ENCODE data around the gene AK8. TPM values are rescaled to one million over a fixed set of nuclear protein-coding genes. Genes with fewer than 3 reads are reported as not detected.

Gene AK8
- polyA plus RNA-seq, 1 of the 3 experiments (the other 2 are of a cell fraction), result 0.77 TPM

DNA sequence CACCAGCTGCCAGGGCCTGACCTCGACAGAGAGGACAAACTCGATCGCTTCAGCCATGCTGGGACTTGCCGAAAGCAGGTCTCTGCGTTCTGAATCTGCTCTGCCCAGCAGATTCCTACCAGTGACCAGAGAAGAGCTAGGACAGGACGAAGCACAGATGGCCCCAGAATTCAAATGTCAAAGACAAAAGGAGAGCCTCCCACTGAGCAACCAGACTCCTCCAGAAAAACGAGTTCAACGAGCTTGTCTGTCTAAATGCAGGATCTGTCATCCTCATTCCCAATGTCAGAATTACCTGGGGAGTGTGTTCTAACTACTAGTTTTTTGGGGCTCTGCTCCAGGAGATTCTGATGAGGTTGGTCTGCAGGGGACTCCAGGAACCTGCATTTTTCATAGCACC lies 13.4 kb downstream of the AK8 start:
- DNase-seq, result no peak
- CTCF ChIA-PET, result interaction anchor here (0.9 to 1.4 kb wide), 2 partner anchors 15 to 37 kb away, joined by 4 to 5 read pairs; no protein-coding TSS in a partner anchor
- no peak overlapping the region for H2AFZ ChIP-seq (ENCODE audit: low read depth)
- 62% methylated on average over 8 of the region's 8 CpGs for WGBS (ENCODE audit: low lambda C conversion rate)
- no peak overlapping the region for H3K27ac ChIP-seq (ENCODE audit: low read depth in 2 of 2, low read length in 1 of 2)
- no peak overlapping the region for H3K4me3 ChIP-seq (ENCODE audit: low read depth in 2 of 2, low read length in 1 of 2)
- no peaks in the 10 kb centered on the region for H3K36me3 ChIP-seq (replicated peaks in 1 of 2; ENCODE audit: control insufficient read depth in 1 of 2, insufficient read depth in 2 of 2, low read length in 1 of 2)
- H3K4me2 ChIP-seq, result no peak overlapping the region
- H3K9me3 ChIP-seq, result no peaks in the 10 kb centered on the region
- no peaks in the 10 kb centered on the region for H3F3A ChIP-seq (replicated peaks; ENCODE audit: insufficient read depth)
- H3K9ac ChIP-seq, result no peak overlapping the region
- TF ChIP-seq, protein P1, sequence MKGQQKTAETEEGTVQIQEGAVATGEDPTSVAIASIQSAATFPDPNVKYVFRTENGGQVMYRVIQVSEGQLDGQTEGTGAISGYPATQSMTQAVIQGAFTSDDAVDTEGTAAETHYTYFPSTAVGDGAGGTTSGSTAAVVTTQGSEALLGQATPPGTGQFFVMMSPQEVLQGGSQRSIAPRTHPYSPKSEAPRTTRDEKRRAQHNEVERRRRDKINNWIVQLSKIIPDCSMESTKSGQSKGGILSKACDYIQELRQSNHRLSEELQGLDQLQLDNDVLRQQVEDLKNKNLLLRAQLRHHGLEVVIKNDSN (IDR thresholded peaks at IDR 0.05; ENCODE audit: borderline replicate concordance, low read depth), result no peak
- TF ChIP-seq, protein P2, sequence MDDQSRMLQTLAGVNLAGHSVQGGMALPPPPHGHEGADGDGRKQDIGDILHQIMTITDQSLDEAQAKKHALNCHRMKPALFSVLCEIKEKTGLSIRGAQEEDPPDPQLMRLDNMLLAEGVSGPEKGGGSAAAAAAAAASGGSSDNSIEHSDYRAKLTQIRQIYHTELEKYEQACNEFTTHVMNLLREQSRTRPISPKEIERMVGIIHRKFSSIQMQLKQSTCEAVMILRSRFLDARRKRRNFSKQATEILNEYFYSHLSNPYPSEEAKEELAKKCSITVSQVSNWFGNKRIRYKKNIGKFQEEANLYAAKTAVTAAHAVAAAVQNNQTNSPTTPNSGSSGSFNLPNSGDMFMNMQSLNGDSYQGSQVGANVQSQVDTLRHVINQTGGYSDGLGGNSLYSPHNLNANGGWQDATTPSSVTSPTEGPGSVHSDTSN (IDR thresholded peaks at IDR 0.05), result no peak
- no peak for TF ChIP-seq NFIC (IDR thresholded peaks at IDR 0.05; ENCODE audit: borderline replicate concordance)
- TF ChIP-seq SMC3 (IDR thresholded peaks at IDR 0.05; ENCODE audit: low read depth, low read length), result no peak
- TF ChIP-seq RCOR1 (IDR thresholded peaks at IDR 0.05; ENCODE audit: low read length), result no peak
- TF ChIP-seq TCF12 (IDR thresholded peaks at IDR 0.05), result no peak
- no peak for TF ChIP-seq POLR2AphosphoS5 (IDR thresholded peaks at IDR 0.05; ENCODE audit: low read depth, low read length)
- TF ChIP-seq GATA2 (CRISPR knock-in tag; IDR thresholded peaks at IDR 0.05), result no peak
- no peak for TF ChIP-seq FOSL2 (IDR thresholded peaks at IDR 0.05; ENCODE audit: borderline replicate concordance, low read depth)
- no peak for TF ChIP-seq TEAD4 (IDR thresholded peaks at IDR 0.05; ENCODE audit: borderline replicate concordance, insufficient read depth)
- peaks cover 0 to 5% of the 10 kb centered on the region in 2 experiments; a peak in 1 of 4 replicates for H3K4me1 ChIP-seq (ENCODE audit: control insufficient read depth in 1 of 2, insufficient read depth in 2 of 2, low read depth in 1 of 2, low read length in 1 of 2)
- H3K9me2 ChIP-seq, result no peaks in the 10 kb centered on the region
- POLR2A ChIA-PET, result no interaction called here
- no peaks in the 10 kb centered on the region for H3K27me3 ChIP-seq (ENCODE audit: insufficient read depth)
- no peaks in the 10 kb centered on the region for H4K20me1 ChIP-seq (ENCODE audit: insufficient read depth)
- H3K79me2 ChIP-seq (ENCODE audit: insufficient read depth), result no peaks in the 10 kb centered on the region

DNA sequence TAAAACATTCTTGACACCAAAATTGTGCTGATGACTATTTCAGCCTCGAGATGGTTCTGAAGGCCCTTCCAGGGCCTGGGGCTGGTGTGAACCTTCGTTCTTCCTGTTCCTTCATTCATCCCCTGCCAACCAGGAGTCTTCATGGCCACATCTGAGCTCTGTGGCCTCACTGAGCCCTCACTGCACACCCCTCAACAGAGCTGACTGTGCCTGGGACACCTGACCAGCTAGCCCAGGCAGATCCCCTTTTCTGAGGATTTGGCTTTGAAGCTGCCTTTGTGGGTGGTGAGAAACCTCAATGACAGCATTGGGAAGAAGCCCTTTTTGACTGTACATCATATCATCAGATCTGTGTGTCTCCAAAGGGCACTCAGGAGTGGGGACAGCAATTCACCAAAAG lies 13.8 kb downstream of the AK8 start:
- H3K27me3 ChIP-seq (ENCODE audit: insufficient read depth), result no peaks in the 10 kb centered on the region
- no peak for DNase-seq
- no peaks in the 10 kb centered on the region for H3K9me2 ChIP-seq
- no peak for TF ChIP-seq RAD21 (IDR thresholded peaks at IDR 0.05; ENCODE audit: low read length)
- no peak for TF ChIP-seq FOSL2 (IDR thresholded peaks at IDR 0.05; ENCODE audit: borderline replicate concordance, low read depth)
- no peaks in the 10 kb centered on the region for H3K79me2 ChIP-seq (ENCODE audit: insufficient read depth)
- no peaks in the 10 kb centered on the region for H4K20me1 ChIP-seq (ENCODE audit: insufficient read depth)
- no peaks in the 10 kb centered on the region for H3F3A ChIP-seq (replicated peaks; ENCODE audit: insufficient read depth)
- no peaks in the 10 kb centered on the region for H3K36me3 ChIP-seq (replicated peaks in 1 of 2; ENCODE audit: control insufficient read depth in 1 of 2, insufficient read depth in 2 of 2, low read length in 1 of 2)
- H3K9ac ChIP-seq, result no peak overlapping the region
- 9% methylated on average over 2 of the region's 2 CpGs for WGBS (ENCODE audit: low lambda C conversion rate)
- H3K4me1 ChIP-seq (ENCODE audit: control insufficient read depth in 1 of 2, insufficient read depth in 2 of 2, low read depth in 1 of 2, low read length in 1 of 2), result peaks cover 0 to 6% of the 10 kb centered on the region in 2 experiments; a peak in 1 of 4 replicates
- no peak overlapping the region for H3K27ac ChIP-seq (ENCODE audit: low read depth in 2 of 2, low read length in 1 of 2)
- ChIA-PET CTCF (interaction anchor here (0.9 to 1.4 kb wide), 2 partner anchors 15 to 37 kb away, joined by 4 to 5 read pairs; no protein-coding TSS in a partner anchor), POLR2A (no interaction called here)
- H3K9me3 ChIP-seq, result no peaks in the 10 kb centered on the region
- H3K4me3 ChIP-seq (ENCODE audit: low read depth in 2 of 2, low read length in 1 of 2), result no peak overlapping the region
- H2AFZ ChIP-seq (ENCODE audit: low read depth), result no peak overlapping the region
- no peak overlapping the region for H3K4me2 ChIP-seq

DNA sequence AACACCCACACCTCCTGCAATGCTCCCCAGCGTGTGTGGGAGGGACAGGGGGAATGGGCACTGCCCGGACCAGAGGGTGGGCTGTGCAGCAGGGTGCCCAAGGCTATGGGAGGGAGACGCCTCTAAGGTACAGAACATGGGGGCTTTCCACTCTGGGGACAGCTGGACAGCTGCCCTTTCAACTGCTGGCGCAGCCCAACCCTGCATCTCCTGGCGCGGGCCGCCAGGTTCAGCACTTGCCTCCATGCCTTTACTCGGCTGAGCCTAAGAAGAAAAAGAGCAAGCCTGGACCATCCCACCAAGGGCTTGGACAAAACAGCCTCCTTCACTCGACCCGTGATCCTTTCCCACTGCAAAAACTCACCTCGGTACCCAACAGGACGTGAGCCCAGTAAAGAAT lies 15.0 kb downstream of the AK8 start:
- H3K9me3 ChIP-seq, result no peaks in the 10 kb centered on the region
- no peak for TF ChIP-seq GABPA (IDR thresholded peaks at IDR 0.05; ENCODE audit: low read depth)
- TF ChIP-seq ELF1 (IDR thresholded peaks at IDR 0.05), result no peak
- TF ChIP-seq FOXJ3 (CRISPR knock-in tag; IDR thresholded peaks at IDR 0.05), result no peak
- TF ChIP-seq TEAD4 (IDR thresholded peaks at IDR 0.05; ENCODE audit: borderline replicate concordance, insufficient read depth), result no peak
- TF ChIP-seq TAF1 (IDR thresholded peaks at IDR 0.05; ENCODE audit: borderline replicate concordance, low read depth, low read length), result no peak
- TF ChIP-seq RFX5 (IDR thresholded peaks at IDR 0.05; ENCODE audit: low read length), result no peak
- no peak for TF ChIP-seq GATA2 (CRISPR knock-in tag; IDR thresholded peaks at IDR 0.05)
- TF ChIP-seq, protein P3, sequence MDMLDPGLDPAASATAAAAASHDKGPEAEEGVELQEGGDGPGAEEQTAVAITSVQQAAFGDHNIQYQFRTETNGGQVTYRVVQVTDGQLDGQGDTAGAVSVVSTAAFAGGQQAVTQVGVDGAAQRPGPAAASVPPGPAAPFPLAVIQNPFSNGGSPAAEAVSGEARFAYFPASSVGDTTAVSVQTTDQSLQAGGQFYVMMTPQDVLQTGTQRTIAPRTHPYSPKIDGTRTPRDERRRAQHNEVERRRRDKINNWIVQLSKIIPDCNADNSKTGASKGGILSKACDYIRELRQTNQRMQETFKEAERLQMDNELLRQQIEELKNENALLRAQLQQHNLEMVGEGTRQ (IDR thresholded peaks at IDR 0.05; ENCODE audit: borderline replicate concordance, low read depth, low read length), result no peak
- TF ChIP-seq, protein P4, sequence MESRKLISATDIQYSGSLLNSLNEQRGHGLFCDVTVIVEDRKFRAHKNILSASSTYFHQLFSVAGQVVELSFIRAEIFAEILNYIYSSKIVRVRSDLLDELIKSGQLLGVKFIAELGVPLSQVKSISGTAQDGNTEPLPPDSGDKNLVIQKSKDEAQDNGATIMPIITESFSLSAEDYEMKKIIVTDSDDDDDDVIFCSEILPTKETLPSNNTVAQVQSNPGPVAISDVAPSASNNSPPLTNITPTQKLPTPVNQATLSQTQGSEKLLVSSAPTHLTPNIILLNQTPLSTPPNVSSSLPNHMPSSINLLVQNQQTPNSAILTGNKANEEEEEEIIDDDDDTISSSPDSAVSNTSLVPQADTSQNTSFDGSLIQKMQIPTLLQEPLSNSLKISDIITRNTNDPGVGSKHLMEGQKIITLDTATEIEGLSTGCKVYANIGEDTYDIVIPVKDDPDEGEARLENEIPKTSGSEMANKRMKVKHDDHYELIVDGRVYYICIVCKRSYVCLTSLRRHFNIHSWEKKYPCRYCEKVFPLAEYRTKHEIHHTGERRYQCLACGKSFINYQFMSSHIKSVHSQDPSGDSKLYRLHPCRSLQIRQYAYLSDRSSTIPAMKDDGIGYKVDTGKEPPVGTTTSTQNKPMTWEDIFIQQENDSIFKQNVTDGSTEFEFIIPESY (IDR thresholded peaks at IDR 0.05; ENCODE audit: borderline replicate concordance, low read depth), result no peak
- 79% methylated on average over 8 of the region's 12 CpGs for WGBS (ENCODE audit: low lambda C conversion rate)
- no peaks in the 10 kb centered on the region for H3K36me3 ChIP-seq (replicated peaks in 1 of 2; ENCODE audit: control insufficient read depth in 1 of 2, insufficient read depth in 2 of 2, low read length in 1 of 2)
- POLR2A ChIA-PET, result no interaction called here
- H3K9ac ChIP-seq, result no peak overlapping the region
- H3K4me2 ChIP-seq, result no peak overlapping the region
- H3K4me3 ChIP-seq (ENCODE audit: low read depth in 2 of 2, low read length in 1 of 2), result no peak overlapping the region
- H3F3A ChIP-seq (replicated peaks; ENCODE audit: insufficient read depth), result no peaks in the 10 kb centered on the region
- no peaks in the 10 kb centered on the region for H4K20me1 ChIP-seq (ENCODE audit: insufficient read depth)
- no peak overlapping the region for H3K27ac ChIP-seq (ENCODE audit: low read depth in 2 of 2, low read length in 1 of 2)
- no peaks in the 10 kb centered on the region for H3K79me2 ChIP-seq (ENCODE audit: insufficient read depth)
- peaks cover 0 to 15% of the 10 kb centered on the region in 2 experiments; a peak in 1 of 4 replicates for H3K4me1 ChIP-seq (ENCODE audit: control insufficient read depth in 1 of 2, insufficient read depth in 2 of 2, low read depth in 1 of 2, low read length in 1 of 2)
- no peaks in the 10 kb centered on the region for H3K9me2 ChIP-seq
- DNase-seq, result no peak
- H3K27me3 ChIP-seq (ENCODE audit: insufficient read depth), result no peaks in the 10 kb centered on the region
- no peak overlapping the region for H2AFZ ChIP-seq (ENCODE audit: low read depth)
- CTCF ChIA-PET, result no interaction called here
